GM21381 (cell line): ENCODE measurements around the gene TEX35.

Source experiments
- ATAC-seq: cut with Tn5 transposase; IDR thresholded peaks from one replicate; pipeline ENCODE4 v1.9.1; 2021; ENCODE audit warnings: mild to moderate bottlenecking, moderate library complexity; ENCODE audit not compliant: unreplicated experiment

The TEX35 gene

DNA sequence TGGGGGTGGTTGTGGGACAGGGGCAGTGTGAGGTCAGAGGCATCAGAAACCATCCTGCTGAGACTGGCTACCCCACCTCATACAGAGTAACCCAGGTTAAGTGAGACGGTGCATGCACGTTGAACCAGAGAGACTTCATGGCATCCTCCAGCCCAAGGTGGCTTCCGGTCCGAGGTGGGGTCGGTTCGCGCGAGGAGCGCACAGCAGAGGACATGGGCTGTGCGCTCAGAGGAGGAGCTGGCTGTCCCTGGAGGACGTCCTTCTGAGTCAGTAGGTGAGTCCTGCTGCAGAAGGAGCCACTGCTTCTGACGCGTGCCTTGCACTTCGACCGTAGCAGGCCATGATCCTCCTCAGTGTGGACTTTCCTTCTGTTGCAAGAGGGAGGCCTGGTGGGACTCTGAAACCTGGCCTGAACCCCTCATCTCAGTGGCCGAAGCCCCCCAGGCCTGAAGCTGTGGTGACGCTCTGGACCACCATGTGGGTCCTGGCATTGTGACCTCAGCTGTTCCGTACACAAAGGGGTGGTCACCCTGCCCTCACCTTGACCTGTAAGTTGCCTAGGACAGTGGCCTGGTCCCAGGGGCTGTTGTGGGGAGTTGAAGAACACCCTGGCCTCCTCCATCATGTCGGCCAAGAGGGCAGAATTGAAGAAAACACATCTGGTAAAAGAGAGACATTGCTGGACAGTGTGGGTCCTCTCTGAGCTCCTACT is at the start of gene TEX35:
TSS of gene TEX35 (plus strand) at position 544 of the 712 bp plus-strand sequence. CDS start at position 624, 80 bp downstream.
- ATAC-seq, result no peak

DNA sequence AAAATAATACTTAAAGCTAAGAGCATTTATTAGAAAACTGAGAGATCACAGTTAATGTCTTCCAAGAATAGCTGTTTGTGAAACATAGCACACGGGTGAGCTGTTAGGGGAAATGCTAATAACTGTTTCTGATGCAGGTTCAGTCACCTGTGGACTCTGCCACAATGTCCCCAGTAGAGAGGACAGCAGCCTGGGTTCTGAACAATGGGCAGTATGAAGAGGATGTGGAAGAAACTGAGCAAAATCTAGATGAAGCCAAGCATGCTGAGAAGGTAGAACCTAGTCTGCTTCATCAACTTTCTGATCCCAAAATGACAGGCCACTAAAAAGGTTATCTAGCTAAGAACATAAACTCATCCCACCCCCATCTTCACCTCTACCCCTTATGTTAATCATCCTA is 48.8 kb upstream of the TEX35 start:
- no peak for ATAC-seq

DNA sequence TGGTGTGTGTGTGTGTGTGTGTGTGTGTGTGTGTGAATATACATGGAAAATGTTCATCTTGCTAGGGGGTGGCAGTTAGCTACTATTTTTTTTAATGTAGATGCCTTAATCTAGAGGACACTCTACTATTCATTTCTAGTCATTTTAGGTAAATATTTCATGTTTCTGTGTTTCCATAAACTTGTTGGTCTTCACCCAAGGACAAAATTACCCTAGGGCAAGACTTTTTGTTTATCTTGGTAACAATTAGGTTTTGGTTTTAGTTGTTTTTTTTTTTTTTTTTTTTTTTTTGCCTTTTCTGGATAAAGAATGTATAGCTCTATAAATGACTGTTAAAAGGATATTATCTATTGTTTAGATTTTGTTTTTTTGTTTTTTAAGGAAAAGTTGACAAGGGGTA is 48.3 kb upstream of the TEX35 start:
- no peak for ATAC-seq

DNA sequence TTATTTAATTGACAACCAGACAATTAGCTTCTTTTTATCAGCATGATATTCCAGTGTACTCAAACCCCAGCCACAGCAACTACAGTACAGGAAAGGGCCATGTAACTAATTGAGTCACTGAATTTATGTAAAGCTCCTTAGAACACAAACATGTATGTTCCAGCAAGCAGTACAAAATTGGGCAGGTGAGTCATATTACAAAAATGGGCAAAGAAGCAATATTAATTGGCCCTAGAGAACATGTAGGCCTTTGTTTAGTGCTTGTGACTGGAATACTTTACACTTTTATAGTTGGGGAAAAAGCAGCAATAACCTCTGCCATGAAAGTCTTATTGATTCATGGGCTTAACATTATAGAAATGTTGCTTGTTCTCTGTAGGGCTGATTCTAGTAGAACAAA is 47.9 kb upstream of the TEX35 start:
- ATAC-seq, result no peak

DNA sequence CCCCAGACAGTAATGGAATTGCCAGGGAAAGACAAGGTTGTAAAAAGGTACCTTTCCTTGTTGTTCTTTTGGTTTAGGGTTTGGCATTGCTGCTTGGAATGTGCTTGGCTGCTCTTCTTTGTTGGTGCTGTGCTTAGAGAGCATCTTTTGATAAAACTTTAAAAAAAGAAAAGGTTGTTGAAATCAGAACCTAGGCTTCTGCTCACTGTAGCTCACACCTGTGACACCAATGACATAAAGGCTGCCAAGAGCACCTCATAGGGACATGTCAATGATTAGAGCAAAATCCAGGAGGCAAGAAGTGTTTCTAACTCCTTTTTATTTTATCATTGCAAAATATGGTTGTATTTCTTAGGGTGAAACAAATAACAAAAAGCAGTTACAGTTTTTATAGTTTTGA is 45.1 kb upstream of the TEX35 start:
- ATAC-seq, result no peak

DNA sequence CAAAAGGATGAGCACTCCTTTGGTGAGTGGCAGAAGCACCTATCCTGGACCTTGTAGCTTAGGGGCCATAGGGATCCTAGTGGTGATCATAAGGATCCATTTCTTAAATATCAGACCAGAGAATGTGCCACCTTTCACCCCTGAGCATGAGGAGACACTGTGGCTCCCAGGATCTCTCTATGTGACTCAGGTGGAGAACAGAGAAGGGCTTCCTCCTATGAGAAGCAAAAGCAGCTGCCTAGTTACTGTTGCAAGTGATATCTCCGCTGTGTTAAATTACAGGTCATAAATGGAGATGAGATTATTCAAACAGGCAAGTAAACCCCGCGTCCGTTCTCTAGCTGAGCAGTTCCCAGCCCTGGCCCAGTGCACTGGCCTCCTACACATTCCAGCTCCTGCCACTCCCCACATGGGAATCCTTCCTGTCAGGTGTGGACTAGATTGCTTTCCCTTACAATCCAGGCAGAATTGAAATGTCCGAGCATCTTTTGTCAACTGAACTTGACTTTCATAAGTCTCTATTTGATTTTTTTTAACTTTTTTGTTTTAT is 42.4 kb upstream of the TEX35 start:
- no peak for ATAC-seq

DNA sequence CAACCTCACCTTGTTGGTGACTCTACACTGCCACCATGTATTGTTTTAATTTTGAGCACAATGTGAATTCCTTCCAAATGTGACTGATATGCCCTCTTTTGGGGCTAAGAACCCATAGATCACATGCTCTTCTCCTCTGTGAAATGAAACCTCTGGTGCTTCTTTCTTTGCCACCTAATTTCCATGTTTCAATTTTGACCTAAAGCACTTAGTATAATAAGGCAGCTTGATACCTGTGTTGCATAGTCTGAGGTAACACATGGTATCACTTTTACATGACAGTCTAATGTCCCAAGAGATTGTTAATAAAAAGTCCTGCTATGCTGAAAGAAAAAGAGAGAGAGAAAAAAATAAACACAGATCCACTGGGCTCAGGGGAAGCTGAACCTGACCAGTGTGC is 40.4 kb upstream of the TEX35 start:
- no peak for ATAC-seq

DNA sequence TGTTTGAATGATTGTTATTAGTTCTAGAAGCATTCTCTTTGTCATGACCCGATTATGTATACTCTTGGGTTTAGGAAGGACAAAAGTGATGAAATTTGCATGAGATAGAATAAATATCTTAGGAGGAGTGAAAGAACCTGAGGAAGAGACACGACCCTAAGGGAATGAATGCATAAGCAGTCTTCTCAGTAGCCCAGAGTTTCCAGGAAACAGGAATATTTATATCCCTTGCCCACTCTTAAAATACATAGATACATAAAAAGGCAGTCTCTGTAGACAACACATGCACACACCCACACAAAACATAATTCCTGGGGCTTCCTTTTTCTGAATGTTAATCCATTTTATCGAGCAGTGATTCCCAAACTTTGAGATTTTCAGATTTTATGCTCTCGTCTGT is 35.5 kb upstream of the TEX35 start:
- ATAC-seq, result no peak

DNA sequence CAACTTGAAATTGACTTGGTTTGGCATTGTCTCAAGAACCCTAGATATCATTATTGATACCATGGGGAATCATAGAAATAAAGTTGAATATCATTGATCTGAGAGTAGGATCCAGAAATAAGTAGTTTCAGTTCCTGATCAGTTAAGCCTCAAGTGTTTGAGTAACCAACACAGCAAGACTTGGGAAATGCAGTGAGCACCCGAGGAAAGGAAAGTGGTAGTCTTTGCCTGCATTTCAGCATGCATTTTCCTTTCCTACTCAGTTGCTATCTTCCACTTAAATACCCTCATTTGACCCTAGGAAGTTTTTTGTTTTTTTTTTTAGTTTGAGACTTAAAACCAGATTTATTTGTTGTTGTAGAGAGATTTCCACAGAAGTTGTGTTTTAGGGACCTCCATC is 35.1 kb upstream of the TEX35 start:
- no peak for ATAC-seq

DNA sequence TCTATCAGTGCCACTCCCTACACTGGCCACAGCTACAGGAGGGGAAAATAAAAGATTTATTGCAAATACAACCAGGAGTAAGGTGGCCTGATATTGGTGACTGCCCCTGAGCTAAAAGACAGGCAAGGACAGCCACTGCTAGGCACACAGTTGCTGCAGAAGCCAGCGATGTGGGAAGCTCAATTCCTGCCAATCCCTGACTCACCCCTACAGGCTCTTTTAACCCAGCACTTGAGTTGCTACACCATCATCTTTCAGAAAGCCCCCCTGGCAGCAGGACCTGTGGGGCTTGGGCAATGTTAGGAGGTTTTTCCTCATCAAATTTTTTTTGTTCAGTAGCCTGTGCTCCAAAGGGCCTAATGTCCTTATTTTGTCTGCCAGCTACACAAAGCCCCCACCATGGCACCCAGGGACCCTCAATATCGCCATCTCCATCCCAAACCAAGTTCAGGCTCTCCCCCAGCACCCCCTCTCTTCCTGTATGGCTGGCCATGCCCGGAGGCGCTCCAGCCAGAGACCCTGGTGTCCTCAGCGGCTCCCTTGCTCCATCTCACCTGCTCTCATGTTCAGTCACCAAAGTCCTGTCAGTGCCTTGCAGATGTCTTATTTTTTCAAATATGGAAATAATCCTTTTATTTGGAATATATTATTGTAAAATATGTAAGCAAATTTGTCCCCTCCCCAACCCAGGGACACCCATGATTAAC is 29.5 kb upstream of the TEX35 start:
- ATAC-seq, result no peak

DNA sequence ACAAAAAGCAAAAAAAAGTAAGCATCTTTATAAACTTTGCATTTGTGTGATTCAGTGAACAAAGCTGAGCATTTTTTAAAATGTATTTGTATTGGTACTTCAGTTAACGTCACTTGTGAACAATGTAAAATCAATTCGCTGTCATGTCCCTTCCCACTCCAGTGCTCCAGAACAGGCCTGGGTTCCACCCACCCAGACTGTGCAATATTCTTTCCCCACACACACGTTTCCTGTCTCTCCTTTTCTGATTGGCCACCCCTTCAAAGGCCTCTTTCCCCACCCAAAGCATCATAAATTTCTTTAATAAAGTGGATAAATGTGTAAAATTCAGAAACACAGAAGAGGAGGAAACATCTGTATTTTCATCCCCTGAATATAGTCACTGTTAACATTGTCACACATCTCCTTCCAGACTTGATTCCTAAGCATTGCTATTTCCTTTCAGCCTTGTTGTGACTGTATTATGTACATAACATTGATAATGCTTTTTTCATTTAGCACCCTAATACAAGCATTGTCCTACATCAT is 28.1 kb upstream of the TEX35 start:
- no peak for ATAC-seq

DNA sequence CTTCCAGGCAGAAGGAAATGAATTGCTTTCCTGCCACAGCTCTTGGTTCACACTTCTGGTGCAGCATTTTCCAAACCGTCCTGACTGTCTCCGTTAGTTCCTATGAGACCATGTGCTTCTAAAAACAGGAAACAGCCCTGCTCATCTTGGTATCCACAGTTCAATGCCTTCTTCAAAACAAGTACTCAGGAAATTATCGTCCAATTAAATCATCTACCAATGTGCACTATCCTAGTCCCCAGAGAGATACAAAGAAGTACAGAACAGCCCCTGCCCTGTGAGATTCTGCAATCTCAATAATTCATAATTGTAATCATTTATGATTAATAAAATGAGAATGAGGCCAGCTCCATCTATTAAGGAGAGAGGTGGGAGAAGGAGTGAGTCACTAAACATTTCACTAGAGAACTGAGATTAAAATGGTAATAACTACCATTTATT is 27.3 kb upstream of the TEX35 start:
- no peak for ATAC-seq

DNA sequence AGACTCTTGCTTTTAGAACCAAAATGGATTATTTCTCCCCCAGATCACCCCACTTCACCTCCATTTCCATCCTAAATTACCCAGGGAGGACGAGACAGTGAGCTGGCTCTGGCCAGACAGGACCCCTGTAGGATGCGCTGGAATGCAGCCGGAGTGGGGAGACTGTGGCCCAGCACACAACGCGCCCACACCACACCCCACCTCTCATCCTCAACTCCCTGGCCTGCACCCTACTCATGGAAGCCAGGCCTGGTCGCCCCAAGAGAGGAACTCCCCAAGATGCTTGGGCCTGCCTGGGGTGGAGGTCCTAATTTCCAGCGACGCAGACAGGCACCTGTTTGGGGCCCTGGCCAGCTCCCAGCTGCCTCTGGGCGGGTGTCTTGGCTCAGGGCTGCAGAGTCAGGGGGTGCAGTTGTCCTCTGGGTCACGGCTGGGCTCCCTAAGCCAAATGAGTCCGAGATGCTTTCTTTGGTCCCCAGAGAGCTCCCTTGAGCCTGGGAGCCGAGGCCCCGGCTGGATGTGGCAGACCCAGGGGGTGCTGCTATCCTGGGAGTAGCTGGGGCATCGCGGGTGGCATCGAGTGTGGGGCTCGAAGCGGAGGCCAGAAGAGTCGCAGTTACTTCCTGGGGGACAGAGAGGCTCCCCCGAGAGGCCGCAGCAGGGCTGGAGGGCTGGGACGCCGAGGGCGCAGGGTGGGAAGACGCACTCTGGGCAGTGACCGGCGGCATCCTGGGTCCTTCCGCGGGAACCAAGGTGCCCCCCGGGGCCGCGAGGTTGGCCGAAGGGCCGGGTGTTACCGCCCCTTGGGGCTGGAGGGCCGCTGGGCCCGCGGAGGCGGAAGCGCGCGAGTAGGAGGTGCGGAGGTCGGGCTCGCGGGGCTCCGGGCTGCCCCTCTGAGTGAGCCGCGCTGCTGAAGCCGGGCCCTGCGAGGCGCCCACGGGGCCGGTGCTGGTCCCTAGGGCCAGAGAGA is 26.5 kb upstream of the TEX35 start:
- no peak for ATAC-seq

DNA sequence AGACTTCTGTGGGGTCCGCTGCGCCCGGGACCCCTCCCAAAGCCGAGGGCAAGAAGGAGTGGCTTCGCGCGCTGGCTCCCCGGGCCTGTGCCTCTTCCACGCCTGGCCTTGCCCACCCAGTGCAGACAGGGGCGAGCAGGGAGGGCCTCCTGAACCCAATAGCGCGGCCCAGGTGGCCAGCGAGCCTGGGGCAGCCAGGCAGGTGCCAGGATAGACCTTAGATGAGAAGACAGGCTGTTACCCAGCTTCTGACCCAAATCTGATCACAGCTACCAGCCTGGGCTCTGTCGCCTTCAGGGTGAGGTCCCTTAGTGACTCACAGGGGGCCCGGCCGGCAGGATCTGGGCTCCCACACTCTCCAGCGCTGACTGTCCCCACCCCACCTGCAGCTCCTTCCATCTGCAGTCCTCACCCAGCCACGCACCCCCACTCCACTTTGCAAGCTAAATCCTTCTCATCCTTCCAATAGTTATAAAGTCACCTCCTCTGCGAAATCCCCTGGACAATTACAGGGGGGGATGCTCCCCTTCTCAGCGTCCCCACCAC is 25.8 kb upstream of the TEX35 start:
- no peak for ATAC-seq

DNA sequence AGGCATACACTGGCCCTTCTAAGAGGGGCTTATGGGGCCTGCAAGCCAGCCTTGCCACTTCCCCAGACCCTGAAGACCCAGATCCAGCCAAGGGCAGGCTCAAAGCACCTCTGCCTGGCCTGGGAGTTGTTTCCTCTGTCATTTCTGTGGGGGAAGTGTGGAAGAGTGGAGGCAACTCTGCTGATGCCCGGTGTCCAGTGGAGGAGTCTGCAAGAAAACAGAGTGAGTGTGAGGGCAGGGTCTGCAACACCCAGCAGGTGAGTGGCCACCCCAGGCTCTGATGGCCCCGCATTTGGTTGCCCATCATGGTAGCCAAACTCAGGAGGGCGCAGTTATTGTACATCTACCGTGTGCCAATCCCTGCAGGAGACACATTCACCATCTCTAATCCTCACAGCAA is 24.5 kb upstream of the TEX35 start:
- no peak for ATAC-seq

DNA sequence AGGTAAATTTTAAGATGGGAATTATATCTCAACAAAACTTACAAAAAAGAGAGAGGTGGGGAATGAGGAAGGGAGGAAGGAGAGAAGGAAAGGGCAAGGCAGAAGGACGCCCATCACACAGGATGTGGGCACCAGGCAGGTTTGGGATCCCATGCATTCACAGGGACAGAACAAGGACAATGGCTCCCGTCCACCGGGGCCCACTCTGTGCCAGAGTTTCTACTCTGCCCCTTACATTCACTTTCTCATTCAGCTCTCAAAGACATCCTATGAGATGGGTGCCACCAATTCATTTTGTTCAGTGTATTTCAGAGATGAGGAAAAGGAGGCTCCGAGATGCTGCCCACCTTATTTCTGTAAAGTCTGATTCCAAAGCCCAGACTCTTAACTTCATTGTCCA is 23.5 kb upstream of the TEX35 start:
- ATAC-seq, result no peak

DNA sequence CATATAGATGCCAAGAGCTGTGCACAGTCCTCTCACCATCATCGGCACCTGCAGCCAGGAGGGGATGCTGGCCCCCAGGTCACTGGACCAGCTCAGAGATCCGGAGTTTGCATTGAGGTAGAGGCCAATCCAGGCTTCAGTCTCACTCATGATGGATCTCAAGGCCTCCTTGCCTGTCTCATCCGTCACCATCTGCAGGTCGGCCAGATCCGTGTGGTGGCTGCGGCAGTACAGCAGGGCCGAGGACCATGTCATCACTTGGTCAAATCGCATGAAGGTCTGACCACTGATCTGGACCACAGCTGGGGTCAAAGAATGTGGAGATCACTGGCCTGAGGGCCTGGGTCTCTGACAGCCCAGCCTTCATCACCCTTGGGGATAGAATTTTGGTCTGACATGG is 22.8 kb upstream of the TEX35 start:
- no peak for ATAC-seq

DNA sequence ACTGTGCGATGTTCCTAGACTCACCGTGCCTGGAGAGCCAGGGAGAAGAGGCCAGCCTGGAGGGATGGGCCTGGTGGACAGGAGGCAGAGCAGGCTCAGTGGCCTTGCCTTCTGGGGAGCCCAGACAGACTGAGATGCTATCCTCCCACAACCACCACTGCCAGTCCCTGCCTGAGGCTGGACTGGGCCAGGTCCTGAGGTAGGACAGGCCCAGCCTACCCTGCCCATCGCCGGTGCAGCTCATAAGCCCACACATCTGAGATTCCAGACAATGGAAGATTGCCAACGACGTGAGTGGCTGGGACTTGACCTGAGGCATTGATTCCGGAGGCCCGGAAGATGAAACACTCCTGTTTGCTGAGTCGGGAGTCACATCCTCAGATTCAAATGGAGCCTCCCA is 21.9 kb upstream of the TEX35 start:
- ATAC-seq, result no peak

DNA sequence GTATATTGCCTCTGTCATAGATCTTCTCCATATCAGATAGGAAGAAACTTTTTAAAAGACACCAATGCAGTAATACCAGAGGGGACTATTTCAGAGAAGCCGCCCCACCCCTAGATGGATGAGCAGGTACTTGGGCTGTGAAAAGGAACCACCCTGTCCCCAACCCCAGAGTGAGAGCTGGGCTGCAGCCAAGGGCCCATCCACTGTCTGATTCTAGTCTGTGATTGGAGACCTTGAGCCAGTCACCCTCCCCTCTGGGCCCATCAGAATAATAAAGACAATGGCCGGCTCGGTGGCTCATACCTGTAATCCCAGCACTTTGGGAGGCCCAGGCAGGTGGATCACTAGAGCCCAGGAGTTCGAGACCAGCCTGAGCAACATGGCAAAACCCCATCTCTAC is 21.2 kb upstream of the TEX35 start:
- no peak for ATAC-seq

DNA sequence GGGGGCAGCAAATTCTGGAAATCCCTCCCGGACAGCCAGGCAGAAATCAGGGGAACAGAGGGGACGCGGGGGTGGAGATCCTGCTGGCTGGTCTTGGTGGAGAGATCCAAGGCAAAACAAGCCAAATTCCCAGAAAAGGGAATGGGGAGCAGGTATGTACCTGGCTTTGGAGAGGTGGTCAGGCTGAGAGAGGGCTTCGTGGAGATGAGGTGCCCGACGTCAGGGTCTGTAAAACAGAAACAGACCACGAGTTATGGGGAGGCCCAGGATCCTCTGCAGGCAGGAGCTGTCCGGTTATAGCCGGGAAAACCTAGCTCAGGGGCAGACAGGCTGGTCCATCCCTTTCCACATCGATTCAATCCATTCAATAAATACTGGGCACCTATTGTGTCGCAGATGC is 20.6 kb upstream of the TEX35 start:
- ATAC-seq, result no peak

DNA sequence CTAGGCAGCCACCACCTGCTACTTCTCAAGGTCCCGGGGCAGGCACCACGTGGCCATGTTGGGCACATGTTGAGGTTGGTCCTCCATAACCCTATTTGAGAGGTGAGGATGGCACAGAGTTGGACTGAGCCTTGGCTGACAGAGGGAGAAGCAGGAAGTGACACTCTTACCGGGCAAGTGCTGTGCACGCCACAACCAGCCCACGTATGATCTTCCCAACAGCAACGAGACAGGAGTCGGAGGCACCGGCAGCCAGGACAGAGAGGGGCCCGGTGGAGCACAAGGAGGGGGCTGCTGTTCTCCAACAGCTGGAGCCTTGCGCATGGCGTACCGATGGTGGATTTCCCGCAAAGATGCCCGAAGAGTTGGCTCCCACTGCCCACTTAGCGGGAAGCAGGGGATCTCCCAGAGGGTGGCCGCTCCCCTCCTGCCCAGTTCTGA is 19.6 kb upstream of the TEX35 start:
- no peak for ATAC-seq
